HG03103 (cell line): ENCODE data around the gene HP.

Source experiments
- ATAC-seq: cut with Tn5 transposase; IDR thresholded peaks from one replicate; pipeline ENCODE4 v1.9.1; 2021; ENCODE audit warnings: low read depth; ENCODE audit not compliant: unreplicated experiment

HP gene

GRCh38 chr16:72083778-72084404 lies 29.6 kb downstream of the HP start:
- no peak for ATAC-seq

DNA sequence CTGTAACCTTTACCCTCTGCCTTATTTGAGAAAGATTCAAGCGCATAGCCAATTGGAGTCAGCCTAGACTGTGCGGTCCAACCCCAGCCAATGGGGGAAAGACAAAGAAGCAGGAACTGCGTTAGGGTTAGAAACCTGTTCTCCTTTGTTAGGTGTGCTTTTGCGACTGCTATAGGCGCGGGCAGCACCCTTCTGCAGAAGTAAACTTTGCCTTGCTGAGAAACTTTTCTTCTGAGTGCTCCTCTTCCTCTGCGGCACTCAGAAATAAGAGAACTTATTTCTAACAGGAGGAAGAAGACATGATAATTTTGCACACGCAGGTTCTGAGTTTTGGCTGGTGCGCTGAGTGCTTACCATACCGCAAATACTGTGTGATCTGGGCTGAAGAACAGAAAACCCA lies 30.1 kb downstream of the HP start:
- no peak for ATAC-seq

- ATAC-seq = no peak
These were observed 30.7 kb downstream of the HP start for GRCh38 chr16:72085002-72085401.

GRCh38 chr16:72091217-72091616 lies 36.9 kb downstream of the HP start:
- ATAC-seq = no peak

DNA sequence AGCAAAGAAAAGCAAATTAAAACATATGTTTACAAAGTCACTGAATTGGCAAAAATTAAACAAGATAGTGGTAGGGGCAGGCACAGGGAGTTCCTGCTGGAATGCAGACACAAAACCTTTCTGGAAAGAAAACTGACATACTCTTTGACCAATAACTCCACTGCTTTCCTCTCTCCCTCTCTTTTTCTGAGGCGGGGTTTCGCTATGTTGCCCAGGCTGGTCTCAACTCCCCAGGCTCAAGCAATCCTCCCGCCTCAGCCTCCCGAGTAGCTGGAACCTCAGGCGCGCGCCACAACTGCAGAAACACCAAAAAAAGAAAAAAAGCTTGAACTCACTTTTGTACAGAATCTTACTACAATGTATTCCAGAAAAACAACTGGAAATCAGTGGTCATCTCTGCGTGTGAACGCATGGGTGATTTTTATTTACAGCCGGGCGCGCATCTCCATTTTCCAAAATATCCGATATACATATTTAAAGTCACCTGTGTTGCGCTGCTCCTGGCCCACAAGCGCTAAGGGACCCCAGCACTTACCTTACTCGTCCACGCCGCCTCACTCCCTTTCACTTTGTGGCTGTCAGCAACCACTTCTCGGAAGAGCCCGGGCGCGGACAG lies 38.6 kb downstream of the HP start:
- ATAC-seq = no peak

GRCh38 chr16:72093448-72094265 lies 39.4 kb downstream of the HP start, which contains the start of the genes DHX38 and TXNL4B:
DHX38 (plus strand) TSS chr16:72093847; CDS start chr16:72096158, 2,311 bp downstream.
TXNL4B (minus strand) TSS chr16:72093620; CDS start chr16:72090749, 2,871 bp downstream.
- peak; percentile 97 for ATAC-seq

DNA sequence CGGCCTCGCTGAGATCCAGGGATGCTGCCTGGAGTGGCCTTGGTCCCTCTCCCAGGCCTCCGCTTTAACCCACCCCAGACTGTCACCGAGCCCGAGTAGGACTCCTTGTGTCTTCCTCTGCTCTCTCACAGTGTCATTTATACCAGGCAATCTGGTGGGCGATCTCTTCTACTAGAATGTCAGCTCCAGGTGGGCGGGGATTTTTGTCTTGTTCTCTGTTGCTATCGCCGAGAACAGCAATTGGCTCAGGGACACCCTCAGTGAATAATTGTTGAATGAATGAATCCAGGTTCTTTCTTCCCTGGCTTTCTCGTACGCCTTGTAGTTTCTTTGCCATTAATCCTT lies 39.9 kb downstream of the HP start:
- no peak for ATAC-seq

GRCh38 chr16:72098936-72099335 lies 44.6 kb downstream of the HP start:
- ATAC-seq = no peak

DNA sequence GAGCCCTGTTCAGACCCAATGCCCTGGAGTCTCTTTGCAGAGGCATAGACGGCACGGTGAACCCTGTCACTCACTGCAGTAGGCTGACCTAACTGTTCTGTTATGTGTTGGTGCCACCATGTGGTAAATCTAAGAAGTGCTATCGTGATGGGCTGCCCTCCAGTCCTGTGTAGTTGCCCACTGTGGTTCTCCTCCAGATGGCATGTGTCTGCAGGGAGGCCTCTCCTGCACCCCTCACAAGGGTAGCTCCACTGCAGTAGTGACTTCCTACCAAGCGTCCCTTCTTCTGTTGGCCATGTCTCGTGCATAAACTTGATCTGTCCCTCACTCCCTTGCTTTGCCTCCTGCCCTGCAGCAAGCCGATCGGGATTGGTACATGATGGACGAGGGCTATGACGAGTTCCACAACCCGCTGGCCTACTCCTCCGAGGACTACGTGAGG lies 45.1 kb downstream of the HP start:
- peak; percentile 77 for ATAC-seq

DNA sequence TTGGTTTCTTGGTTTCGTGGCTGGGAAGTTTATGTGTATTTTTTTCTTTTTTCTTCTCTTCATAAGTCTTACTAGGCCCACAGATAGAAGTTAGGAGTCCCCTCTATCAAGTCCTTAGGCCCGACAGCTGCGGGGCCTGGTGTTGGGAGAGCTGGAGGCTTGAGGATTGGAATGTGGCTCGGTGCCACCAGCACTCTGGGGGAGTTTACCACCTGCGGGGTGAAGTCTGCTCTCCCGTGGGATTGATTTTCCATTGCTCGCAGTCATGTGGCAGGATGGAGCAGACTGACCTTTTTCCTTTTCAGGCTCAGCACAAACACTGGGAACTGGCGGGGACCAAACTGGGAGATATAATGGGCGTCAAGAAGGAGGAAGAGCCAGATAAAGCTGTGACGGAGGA lies 46.9 kb downstream of the HP start:
- ATAC-seq = no peak

DNA sequence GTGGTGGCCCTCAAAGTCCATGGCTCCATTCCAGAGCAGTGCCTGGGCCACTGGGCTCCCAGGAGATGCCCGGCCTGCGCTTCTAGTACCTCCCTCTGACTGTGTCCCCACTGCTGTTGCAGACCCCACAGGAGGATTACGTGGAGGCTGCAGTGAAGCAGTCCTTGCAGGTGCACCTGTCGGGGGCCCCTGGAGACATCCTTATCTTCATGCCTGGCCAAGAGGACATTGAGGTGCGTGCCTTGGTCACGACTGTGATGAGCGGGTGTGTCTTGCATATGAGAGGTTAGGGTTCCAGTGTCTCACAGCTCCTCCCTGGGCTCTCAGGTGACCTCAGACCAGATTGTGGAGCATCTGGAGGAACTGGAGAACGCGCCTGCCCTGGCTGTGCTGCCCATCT lies 50.6 kb downstream of the HP start:
- no peak for ATAC-seq

- no peak for ATAC-seq
These were observed 51.7 kb downstream of the HP start for GRCh38 chr16:72105978-72106377.

GRCh38 chr16:72107371-72107770 lies 53.1 kb downstream of the HP start:
- ATAC-seq = no peak

DNA sequence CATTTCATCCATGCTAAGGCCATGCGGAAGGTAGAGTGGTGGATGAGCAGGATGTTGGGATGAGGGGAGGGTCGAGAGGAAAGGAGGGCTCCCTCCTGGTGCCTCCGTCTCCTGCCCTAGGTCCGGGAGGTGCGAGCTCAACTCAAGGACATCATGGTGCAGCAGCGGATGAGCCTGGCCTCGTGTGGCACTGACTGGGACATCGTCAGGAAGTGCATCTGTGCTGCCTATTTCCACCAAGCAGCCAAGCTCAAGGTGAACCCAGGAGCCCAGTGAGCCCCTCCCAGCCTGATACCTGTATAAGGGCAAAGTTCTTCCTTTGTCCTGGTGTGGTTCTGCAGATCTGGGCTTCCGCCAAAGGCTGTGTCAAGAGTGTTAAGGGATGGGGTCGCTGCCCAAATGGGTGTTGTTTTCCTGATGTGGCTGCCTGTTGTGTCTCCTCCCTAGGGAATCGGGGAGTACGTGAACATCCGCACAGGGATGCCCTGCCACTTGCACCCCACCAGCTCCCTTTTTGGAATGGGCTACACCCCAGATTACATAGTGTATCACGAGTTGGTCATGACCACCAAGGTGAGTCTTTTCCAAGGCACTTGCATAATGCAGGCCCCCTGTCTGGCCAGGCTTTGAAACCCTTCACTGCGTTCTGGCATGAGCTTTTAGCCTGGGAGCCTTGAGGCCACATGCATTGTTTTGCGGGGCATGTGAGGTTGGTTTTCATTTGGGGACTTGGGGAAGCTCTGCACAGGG lies 54.2 kb downstream of the HP start:
- ATAC-seq = no peak

GRCh38 chr16:72109300-72109699 lies 55.0 kb downstream of the HP start:
- no peak for ATAC-seq

GRCh38 chr16:72109966-72110530 lies 55.7 kb downstream of the HP start:
- ATAC-seq = no peak
